ENCODE data around the gene YWHAH.

GRCh38 chr22:31958625-31959239, 14.4 kb downstream of the YWHAH start:
- TF ChIP-seq EZH2 (IDR thresholded peaks at IDR 0.05; ENCODE audit: insufficient read depth, poor library complexity, severe bottlenecking) (no peak), EZH2phosphoT487 (IDR thresholded peaks at IDR 0.05; ENCODE audit: insufficient read depth, low read depth) (no peak)

Measured in GM23248 (cell line).